SHP77 treated with DMSO at 0.1 percent for 48 hours (cell line): ENCODE results near the gene SYK.

Experiments
- DNase-seq: peaks from one replicate; lab custom pipeline; 2025; lab: John Stamatoyannopoulos, UW

The SYK gene

DNA sequence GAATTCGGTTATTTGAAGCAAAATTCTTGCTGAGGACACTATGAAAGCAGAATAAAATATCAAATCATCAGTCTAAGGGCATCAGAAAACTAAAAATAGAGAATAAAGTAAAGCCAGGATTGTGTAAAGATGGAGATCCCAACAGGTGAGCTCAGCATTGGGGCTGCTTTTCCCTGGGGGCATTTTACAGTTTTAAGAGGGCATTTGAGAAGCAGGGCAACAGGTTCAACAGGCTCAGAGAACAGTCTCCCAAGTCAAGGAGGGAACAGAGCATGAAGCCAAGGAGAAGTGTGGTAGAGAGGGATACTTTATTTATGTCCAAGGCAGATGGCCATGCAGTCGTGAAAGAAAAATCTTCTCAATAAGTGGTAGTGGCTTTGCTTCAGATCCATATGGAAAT is 145.4 kb downstream of the SYK start:
- no peak for DNase-seq
